Heart left ventricle (tissue), 16 donors: Measurements from ENCODE around the gene ZNF92. TPM values are rescaled to one million over a fixed set of nuclear protein-coding genes. Genes with fewer than 3 reads are reported as not detected.

Source experiments
- ATAC-seq, 4 donors: fragments of 200-7000 bp; cut with Tn5 transposase; one replicate each; pipeline ENCODE4 v1.9.1; 2020 to 2022; ENCODE audit warnings: moderate library complexity in 4 of 4, mild to moderate bottlenecking in 3 of 4, moderate number of reproducible peaks in 1 of 4
- DNase-seq, 5 donors: peaks; one replicate each; pipeline ENCODE4 v3.0.0-alpha.2; 2020
- H3K27ac ChIP-seq, 12 donors: fragments of 200-600 bp; sonication (generic) in 4 of 12; one replicate each; pipeline versions ENCODE4 v1.5.0 to v1.8.0; 2016 to 2022; ENCODE audit warnings: mild to moderate bottlenecking in 2 of 12
- H3K27me3 ChIP-seq, 9 donors: fragments of 200-600 bp; sonication (generic) in 2 of 9; one replicate each; pipeline versions ENCODE4 v1.5.1 to v1.8.0; 2016 to 2022; ENCODE audit warnings: mild to moderate bottlenecking in 3 of 9
- H3K36me3 ChIP-seq, 9 donors: fragments of 200-600 bp; sonication (generic) in 2 of 9; one replicate each; pipeline versions ENCODE4 v1.5.0 to v1.8.0; 2018 to 2022; ENCODE audit warnings: mild to moderate bottlenecking in 2 of 9
- H3K4me1 ChIP-seq, 12 donors: fragments of 200-600 bp; sonication (generic) in 4 of 12; one replicate each; pipeline versions ENCODE4 v1.5.0 to v1.8.0; 2016 to 2022; ENCODE audit warnings: mild to moderate bottlenecking in 3 of 12
- H3K4me3 ChIP-seq, 12 donors: fragments of 200-600 bp; sonication (generic) in 4 of 12; one replicate each; pipeline versions ENCODE4 v1.5.0 to v1.8.0; 2017 to 2022; ENCODE audit warnings: mild to moderate bottlenecking in 9 of 12, moderate library complexity in 4 of 12
- H3K9me3 ChIP-seq, 12 donors: fragments of 200-600 bp; sonication (generic) in 4 of 12; one replicate each; pipeline versions ENCODE4 v1.5.0 to v1.8.0; 2016 to 2022; ENCODE audit warnings: mild to moderate bottlenecking in 1 of 12
- CTCF ChIP-seq, 12 donors: fragments of 200-600 bp; sonication (generic) in 4 of 12; IDR thresholded peaks; one replicate each; pipeline versions ENCODE4 v1.5.0 to v1.8.0; 2018 to 2022; ENCODE audit warnings: antibody characterized with exemption in 12 of 12, mild to moderate bottlenecking in 5 of 12
- POLR2A ChIP-seq, 2 donors: fragments of 450-650 bp; IDR thresholded peaks; one replicate each; pipeline ENCODE4 v1.6.1; 2017; ENCODE audit warnings: antibody characterized with exemption in 2 of 2, mild to moderate bottlenecking in 2 of 2, moderate library complexity in 2 of 2
- WGBS, 4 donors: extraction: QIAGEN DNeasy Blood & Tissue Kit in 2 of 4; methylation state at CpG; one replicate each; pipeline versions ENCODE4 v1.1.5 to v1.1.7; 2013 to 2018; 5-methylcytosine and 5-hydroxymethylcytosine counted together
- intact Hi-C, 10 donors: fragments of 100-400 bp; cut with DNase I; formaldehyde crosslinking; loops; one replicate each; pipeline versions ENCODE4 v1.11.1 to v1.14.2; 2022
- long read RNA-seq, 3 donors: library from polyadenylated mRNA; unstranded; transcript quantifications; one replicate each; pipeline ENCODE4 v2.0.0, GENCODE V29; 2020 to 2021
- polyA plus RNA-seq, 2 donors: library from polyadenylated mRNA; stranded (reverse); fragments of 200-250 nt; gene quantifications; one replicate each; pipeline ENCODE4 v1.2.3, GENCODE V29; 2013
- total RNA-seq, 9 donors: library from RNA; depleted of rRNA in 2 of 9; stranded (reverse); fragments of >200 nt in 2 of 9; fragmentation: NEBNext Ultra II Directional in 3 of 9; extraction: Animal tissue kit (Norgen Biotek cat#: 25700) in 3 of 9; gene quantifications; one replicate each; pipeline versions ENCODE4 v1.1.0 to v1.2.4, GENCODE V29; 2016 to 2023
- donor health status: ischemic (EF 13 %, LVEDD 7.1; RV severe dilation, severe dysfunction).
- donor health status: healthy with polysubstance abuse.
- donor health status: DM: no; HTN: yes; CAD: no.
- donor health status: DM: no; HTN: no; CAD: no.
- donor health status: ischemic (EF 25% LVEDD 6.9; RV normal size, moderate dysfunction).
- donor health status: ischemic (EF 25% LVEDD 5.7; RV mildly dilated, moderate dysfunction).
- donor health status: healthy.
- donor health status: DM: yes; HTN: yes; CAD: no.
- donor health status: ischemic (EF 35%, LVEDD 5.7; RV mildly dilated, moderate dysfunction).
- donor health status: nonischemic (EF 11% LVEDD 7.7; RV severe dilation, severe dysfunction).
- donor health status: DM: yes; HTN: yes; CAD: no.
- donor health status: PGD.
- donor health status: ischemic (EF 29% LVEDD 5.4; RV normal size, mild dysfunction).
- donor health status: nonischemic (EF 23%, LVEDD 6.1; RV moderate dilation, normal function).

Gene ZNF92
- total RNA-seq (1 to 10 TPM; 2.4 to 5.0 (median 3.2) TPM), polyA plus RNA-seq (1 to 10 TPM; 2.4 to 2.9 TPM)
- long read RNA-seq, donor 1, partial matches to known transcripts = 0 of 1 reads
- long read RNA-seq, donor 1, other reads (novel, unspliced or antisense) = 0 of 1 reads
- long read RNA-seq, donor 2, transcript ZNF92-201 (4 exons, 3,210 nt) = major isoform, 12 of 14 reads
- long read RNA-seq, donor 2, partial matches to known transcripts = 0 of 14 reads
- long read RNA-seq, donor 2, other reads (novel, unspliced or antisense) = 0 of 14 reads
- long read RNA-seq, donor 3, partial matches to known transcripts = 0 of 5 reads
- long read RNA-seq, donor 3, other reads (novel, unspliced or antisense) = 1 of 5 reads

DNA sequence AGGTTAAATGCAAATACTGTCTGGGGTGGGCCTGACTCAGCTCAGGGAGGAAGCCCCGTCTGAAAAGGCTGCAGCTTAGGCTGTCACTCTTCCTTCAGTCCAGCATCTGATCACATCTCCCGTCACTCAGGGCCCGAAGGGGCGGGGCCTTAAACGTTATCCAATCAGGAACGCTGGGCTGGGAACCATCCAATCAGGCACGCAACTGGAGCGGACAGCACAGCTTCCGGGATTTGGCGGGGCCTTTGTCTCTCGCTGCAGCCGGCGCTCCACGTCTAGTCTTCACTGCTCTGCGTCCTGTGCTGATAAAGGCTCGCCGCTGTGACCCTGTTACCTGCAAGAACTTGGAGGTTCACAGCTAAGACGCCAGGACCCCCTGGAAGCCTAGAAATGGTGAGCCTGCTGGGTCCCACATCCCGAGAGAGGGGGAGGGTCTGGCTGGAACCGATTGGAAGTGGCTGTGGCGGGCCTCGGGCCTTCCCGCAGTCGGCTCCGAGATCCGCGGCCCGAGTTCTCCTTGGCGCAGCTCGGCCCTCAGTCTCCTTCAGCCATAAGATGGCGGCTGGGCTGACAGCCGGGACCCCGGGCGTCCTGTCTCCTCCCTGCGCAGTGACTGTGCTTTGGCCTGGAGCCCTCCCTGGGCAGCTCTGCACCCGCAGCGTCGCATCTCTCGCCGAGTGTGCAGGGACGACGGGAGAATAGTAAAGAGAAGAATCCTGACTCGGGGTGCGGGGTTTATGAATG, at the start of gene ZNF92:
ZNF92 (plus strand) TSS at position 248 of the 744 bp plus-strand sequence; CDS start at position 391, 143 bp downstream.
- peak; percentile 96 to 99 (median 97) for DNase-seq
- 0 to 1% (median 0%) methylated on average over 43 to 44 of the region's 44 CpGs for WGBS, 4 donors
- no peaks in the 10 kb centered on the region for H3K9me3 ChIP-seq
- peak within 1 kb of the TSS; percentile 51 to 99 (median 83) for H3K4me3 ChIP-seq
- TF ChIP-seq POLR2A (IDR thresholded peaks at IDR 0.05) (peak; percentile 25 to 98), CTCF (IDR thresholded peaks at IDR 0.05) (no peak)
- H3K27me3 ChIP-seq = no peaks in the 10 kb centered on the region
- H3K4me1 ChIP-seq = peaks cover 0 to 27% (median 13%) of the 10 kb centered on the region in 12 donors
- intact Hi-C loops = no loop called here
- peak within 1 kb of the TSS; percentile 53 to 94 (median 86) for H3K27ac ChIP-seq
- ATAC-seq = peak; percentile 100
- H3K36me3 ChIP-seq = peaks cover 0 to 16% (median 3%) of the 10 kb centered on the region in 9 donors

GRCh38 chr7:65325793-65326432, 47.7 kb upstream of the ZNF92 start:
- Histone ChIP-seq H3K27me3 (no peaks in the 10 kb centered on the region), H3K27ac (no peak overlapping the region), H3K4me3 (no peak overlapping the region), H3K4me1 (no peaks in the 10 kb centered on the region), H3K36me3 (no peaks in the 10 kb centered on the region), H3K9me3 (no peaks in the 10 kb centered on the region)
- intact Hi-C loops = no loop called here
- TF ChIP-seq POLR2A (IDR thresholded peaks at IDR 0.05) (no peak), CTCF (IDR thresholded peaks at IDR 0.05) (no peak)
- ATAC-seq (no peak), DNase-seq (no peak)
- 81 to 94% (median 92%) methylated on average over 4 to 5 of the region's 5 CpGs for WGBS, 4 donors

GRCh38 chr7:65338346-65338745, 35.3 kb upstream of the ZNF92 start:
- 65 to 81% (median 74%) methylated on average over 2 of the region's 2 CpGs for WGBS, 4 donors
- Histone ChIP-seq H3K27ac (no peak overlapping the region), H3K36me3 (no peaks in the 10 kb centered on the region), H3K27me3 (no peaks in the 10 kb centered on the region), H3K4me3 (no peak overlapping the region), H3K9me3 (peaks cover 0 to 6% (median 0%) of the 10 kb centered on the region in 12 donors), H3K4me1 (no peaks in the 10 kb centered on the region)
- DNase-seq (no peak), ATAC-seq (no peak)
- intact Hi-C loops = no loop called here
- no peak for TF ChIP-seq CTCF (IDR thresholded peaks at IDR 0.05)
- TF ChIP-seq POLR2A (IDR thresholded peaks at IDR 0.05) = no peak

DNA sequence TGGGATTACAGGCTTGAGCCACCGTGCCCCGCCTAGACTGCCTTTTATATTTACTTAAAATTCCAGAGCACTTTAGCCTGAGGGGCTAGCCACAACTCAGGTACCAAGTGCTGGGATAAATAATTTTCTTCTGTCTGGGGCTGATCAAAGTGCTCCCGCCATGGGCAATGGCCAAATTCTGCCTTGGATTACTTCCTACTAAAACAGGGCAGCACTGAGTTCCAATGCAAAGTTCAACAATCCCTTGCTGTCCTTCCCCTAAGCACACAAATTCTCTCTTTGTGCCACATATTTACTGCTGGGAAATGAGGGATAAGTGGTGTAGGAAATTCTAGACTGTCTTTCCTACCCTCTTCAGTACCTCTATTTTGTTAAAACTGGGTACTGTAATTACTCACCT, 34.4 kb upstream of the ZNF92 start:
- intact Hi-C loops = no loop called here

More for the DNA sequence above, 34.4 kb upstream of the ZNF92 start:
- H3K27ac ChIP-seq = no peak overlapping the region
- H3K4me1 ChIP-seq = no peaks in the 10 kb centered on the region
- ATAC-seq = no peak
- no peak overlapping the region for H3K4me3 ChIP-seq
- no peaks in the 10 kb centered on the region for H3K36me3 ChIP-seq
- WGBS, 4 donors = 88 to 93% (median 91%) methylated on average over 3 of the region's 3 CpGs
- no peak for TF ChIP-seq CTCF (IDR thresholded peaks at IDR 0.05)
- no peak for TF ChIP-seq POLR2A (IDR thresholded peaks at IDR 0.05)
- peaks cover 0 to 6% (median 0%) of the 10 kb centered on the region in 12 donors for H3K9me3 ChIP-seq
- H3K27me3 ChIP-seq = no peaks in the 10 kb centered on the region
- DNase-seq = no peak
